ENCODE data around the gene PPP1R16B. TPM values are rescaled to one million over a fixed set of nuclear protein-coding genes. Genes with fewer than 3 reads are reported as not detected.

The PPP1R16B gene
- total and polyA plus RNA-seq, 10 of the 15 experiments (the other 5 are each of a cell fraction or from before 2014, with no cell fraction given) = 13.4 to 90.2 (median 66.7) TPM

DNA sequence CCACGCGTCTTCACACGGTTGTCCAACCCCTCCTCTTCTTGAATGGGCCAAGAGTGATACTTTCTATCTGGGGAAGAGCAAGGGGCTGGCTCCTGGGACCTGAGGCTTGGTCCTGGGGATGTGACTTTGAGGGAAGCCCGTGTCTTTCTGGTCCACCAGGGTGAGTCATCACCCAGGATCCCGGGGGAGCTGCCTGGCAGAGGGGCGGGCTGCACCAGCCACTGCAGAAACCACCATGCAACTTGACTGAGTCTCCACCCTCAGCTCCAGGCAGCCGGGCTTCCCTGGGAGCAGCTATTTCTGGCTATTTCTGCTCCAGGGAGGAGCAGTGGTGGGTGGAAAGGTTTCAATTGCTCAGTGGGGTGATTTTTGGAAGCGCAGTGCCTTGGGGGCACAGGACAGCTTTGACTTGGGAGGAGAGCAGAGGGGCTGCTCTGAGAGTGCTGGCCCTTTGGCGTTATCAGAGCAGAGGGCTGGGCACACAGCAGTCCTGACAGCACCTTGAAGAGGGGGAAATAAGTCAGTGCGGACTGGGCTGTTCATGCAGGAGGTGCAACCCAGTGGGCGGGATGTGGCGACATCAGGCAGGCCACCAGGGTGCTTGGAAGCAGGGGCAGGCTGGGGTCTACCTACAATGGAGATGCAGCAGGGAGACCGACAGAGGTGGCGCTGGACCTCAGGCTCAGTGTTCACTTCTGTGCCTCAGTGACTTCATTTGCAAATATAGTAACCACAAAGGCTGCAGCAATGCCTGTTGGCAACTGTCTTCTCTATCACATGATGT is 75.6 kb downstream of the PPP1R16B start (continued):
- TF ChIP-seq POLR2A (IDR thresholded peaks at IDR 0.05; ENCODE audit: low read depth, low read length) = no peak
- TF ChIP-seq, protein P1, sequence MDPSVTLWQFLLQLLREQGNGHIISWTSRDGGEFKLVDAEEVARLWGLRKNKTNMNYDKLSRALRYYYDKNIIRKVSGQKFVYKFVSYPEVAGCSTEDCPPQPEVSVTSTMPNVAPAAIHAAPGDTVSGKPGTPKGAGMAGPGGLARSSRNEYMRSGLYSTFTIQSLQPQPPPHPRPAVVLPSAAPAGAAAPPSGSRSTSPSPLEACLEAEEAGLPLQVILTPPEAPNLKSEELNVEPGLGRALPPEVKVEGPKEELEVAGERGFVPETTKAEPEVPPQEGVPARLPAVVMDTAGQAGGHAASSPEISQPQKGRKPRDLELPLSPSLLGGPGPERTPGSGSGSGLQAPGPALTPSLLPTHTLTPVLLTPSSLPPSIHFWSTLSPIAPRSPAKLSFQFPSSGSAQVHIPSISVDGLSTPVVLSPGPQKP (IDR thresholded peaks at IDR 0.05; ENCODE audit: low read depth, low read length) = no peak
- peak; percentile 73 for TF ChIP-seq RUNX3 (IDR thresholded peaks at IDR 0.05; ENCODE audit: low read length)
- TF ChIP-seq MEF2B (IDR thresholded peaks at IDR 0.05; ENCODE audit: partially characterized antibody, poor library complexity, severe bottlenecking) = peak; percentile 28
- no peak for TF ChIP-seq NBN (IDR thresholded peaks at IDR 0.05)
- TF ChIP-seq NRF1 (conservative IDR thresholded peaks at IDR 0.05; ENCODE audit: low read depth, low read length) = no peak
- no peak for TF ChIP-seq NFXL1 (IDR thresholded peaks at IDR 0.05; ENCODE audit: borderline replicate concordance)
- peak in 1 of 2 experiments; percentile 16; a peak in 1 of 4 replicates for TF ChIP-seq EP300 (IDR thresholded peaks at IDR 0.05; ENCODE audit: borderline replicate concordance in 1 of 2, control insufficient read depth in 1 of 2, low read depth in 2 of 2, low read length in 2 of 2)
- TF ChIP-seq NR2F1 (conservative IDR thresholded peaks at IDR 0.05) = no peak
- TF ChIP-seq, protein P2, sequence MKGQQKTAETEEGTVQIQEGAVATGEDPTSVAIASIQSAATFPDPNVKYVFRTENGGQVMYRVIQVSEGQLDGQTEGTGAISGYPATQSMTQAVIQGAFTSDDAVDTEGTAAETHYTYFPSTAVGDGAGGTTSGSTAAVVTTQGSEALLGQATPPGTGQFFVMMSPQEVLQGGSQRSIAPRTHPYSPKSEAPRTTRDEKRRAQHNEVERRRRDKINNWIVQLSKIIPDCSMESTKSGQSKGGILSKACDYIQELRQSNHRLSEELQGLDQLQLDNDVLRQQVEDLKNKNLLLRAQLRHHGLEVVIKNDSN (IDR thresholded peaks at IDR 0.05; ENCODE audit: borderline replicate concordance, extremely low read length, insufficient read depth, low read depth, low read length) = no peak
- TF ChIP-seq, protein P3, sequence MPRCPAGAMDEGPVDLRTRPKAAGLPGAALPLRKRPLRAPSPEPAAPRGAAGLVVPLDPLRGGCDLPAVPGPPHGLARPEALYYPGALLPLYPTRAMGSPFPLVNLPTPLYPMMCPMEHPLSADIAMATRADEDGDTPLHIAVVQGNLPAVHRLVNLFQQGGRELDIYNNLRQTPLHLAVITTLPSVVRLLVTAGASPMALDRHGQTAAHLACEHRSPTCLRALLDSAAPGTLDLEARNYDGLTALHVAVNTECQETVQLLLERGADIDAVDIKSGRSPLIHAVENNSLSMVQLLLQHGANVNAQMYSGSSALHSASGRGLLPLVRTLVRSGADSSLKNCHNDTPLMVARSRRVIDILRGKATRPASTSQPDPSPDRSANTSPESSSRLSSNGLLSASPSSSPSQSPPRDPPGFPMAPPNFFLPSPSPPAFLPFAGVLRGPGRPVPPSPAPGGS (IDR thresholded peaks at IDR 0.05; ENCODE audit: borderline replicate concordance, insufficient read depth, low read depth, low read length, poor library complexity, severe bottlenecking) = no peak
- TF ChIP-seq SIN3A (IDR thresholded peaks at IDR 0.05; ENCODE audit: low read depth, low read length) = no peak
- TF ChIP-seq NR2C1 (IDR thresholded peaks at IDR 0.05) = no peak
- TF ChIP-seq, protein P4, sequence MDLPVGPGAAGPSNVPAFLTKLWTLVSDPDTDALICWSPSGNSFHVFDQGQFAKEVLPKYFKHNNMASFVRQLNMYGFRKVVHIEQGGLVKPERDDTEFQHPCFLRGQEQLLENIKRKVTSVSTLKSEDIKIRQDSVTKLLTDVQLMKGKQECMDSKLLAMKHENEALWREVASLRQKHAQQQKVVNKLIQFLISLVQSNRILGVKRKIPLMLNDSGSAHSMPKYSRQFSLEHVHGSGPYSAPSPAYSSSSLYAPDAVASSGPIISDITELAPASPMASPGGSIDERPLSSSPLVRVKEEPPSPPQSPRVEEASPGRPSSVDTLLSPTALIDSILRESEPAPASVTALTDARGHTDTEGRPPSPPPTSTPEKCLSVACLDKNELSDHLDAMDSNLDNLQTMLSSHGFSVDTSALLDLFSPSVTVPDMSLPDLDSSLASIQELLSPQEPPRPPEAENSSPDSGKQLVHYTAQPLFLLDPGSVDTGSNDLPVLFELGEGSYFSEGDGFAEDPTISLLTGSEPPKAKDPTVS (IDR thresholded peaks at IDR 0.05; ENCODE audit: low read depth, low read length) = no peak
- TF ChIP-seq TCF12 (IDR thresholded peaks at IDR 0.05; ENCODE audit: low read depth, low read length) = no peak
- TF ChIP-seq SREBF2 (IDR thresholded peaks at IDR 0.05; ENCODE audit: low read length) = no peak
- 0 out of 2 replicates have a peak, but pooled peaks have one; percentile 38 for TF ChIP-seq CBFB (IDR thresholded peaks at IDR 0.05; ENCODE audit: low read depth)
- TF ChIP-seq IKZF1 (conservative IDR thresholded peaks at IDR 0.05) = 0 out of 2 replicates have a peak, but pooled peaks have one; percentile 35
- TF ChIP-seq WRNIP1 (IDR thresholded peaks at IDR 0.05; ENCODE audit: borderline replicate concordance, low read depth, low read length) = no peak
- TF ChIP-seq, protein P5, sequence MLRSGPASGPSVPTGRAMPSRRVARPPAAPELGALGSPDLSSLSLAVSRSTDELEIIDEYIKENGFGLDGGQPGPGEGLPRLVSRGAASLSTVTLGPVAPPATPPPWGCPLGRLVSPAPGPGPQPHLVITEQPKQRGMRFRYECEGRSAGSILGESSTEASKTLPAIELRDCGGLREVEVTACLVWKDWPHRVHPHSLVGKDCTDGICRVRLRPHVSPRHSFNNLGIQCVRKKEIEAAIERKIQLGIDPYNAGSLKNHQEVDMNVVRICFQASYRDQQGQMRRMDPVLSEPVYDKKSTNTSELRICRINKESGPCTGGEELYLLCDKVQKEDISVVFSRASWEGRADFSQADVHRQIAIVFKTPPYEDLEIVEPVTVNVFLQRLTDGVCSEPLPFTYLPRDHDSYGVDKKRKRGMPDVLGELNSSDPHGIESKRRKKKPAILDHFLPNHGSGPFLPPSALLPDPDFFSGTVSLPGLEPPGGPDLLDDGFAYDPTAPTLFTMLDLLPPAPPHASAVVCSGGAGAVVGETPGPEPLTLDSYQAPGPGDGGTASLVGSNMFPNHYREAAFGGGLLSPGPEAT (IDR thresholded peaks at IDR 0.05; ENCODE audit: low read depth) = no peak

Data from GM12878 (cell line).